T47D (cell line): ENCODE results near the gene GH1.
"Not testable (repeated sequence)": the region's sequence is repeated elsewhere in the genome, so short reads cannot be mapped to it uniquely, and the experiment has no call there.

Experiments used
- DNase-seq, 2 experiments: peaks; one replicate each; pipeline versions ENCODE4 v3.0.0 to v3.0.0-alpha.2; 2011 to 2012; ENCODE audit warnings: low read depth in 1 of 2, low spot score in 1 of 2
- JUND ChIP-seq: IDR thresholded peaks from 2 replicates; pipeline ENCODE4 v1.6.1; 2012; ENCODE audit warnings: low read depth
- in situ Hi-C: cut with HindIII; loops from 2 replicates; pipeline ENCODE4 v1.10.0; 2016; ENCODE audit warnings: low sequenced_read_pairs, low pct_unique_long_range_greater_than_20kb

Gene GH1

GRCh38 chr17:63882626-63883126 lies 36.0 kb downstream of the GH1 start:
- peak in 1 of 2 experiments; percentile 27 for DNase-seq
- in situ Hi-C loops, result not testable (repeated sequence)

GRCh38 chr17:63881935-63882601 lies 36.6 kb downstream of the GH1 start, which contains the start of gene GH2:
Gene GH2, minus strand, starts transcription at chr17:63881944. Its CDS starts 143 bp downstream, at chr17:63881801.
- TF ChIP-seq JUND, result no peak
- peak; percentile 78 to 79 for DNase-seq
- in situ Hi-C loops, result no loop called here

GRCh38 chr17:63881337-63881736 lies 37.3 kb downstream of the GH1 start:
- peak; percentile 21 to 59 for DNase-seq
- in situ Hi-C loops, result not testable (repeated sequence)

- TF ChIP-seq JUND, result no peak
- DNase-seq, result no peak
- in situ Hi-C loops, result no loop called here
Observed at GRCh38 chr17:63880706-63881105, 37.9 kb downstream of the GH1 start.

- in situ Hi-C loops, DNase-seq: not testable (repeated sequence)
Observed at GRCh38 chr17:63878413-63878812, 40.2 kb downstream of the GH1 start.

- in situ Hi-C loops, DNase-seq: not testable (repeated sequence)
Observed at GRCh38 chr17:63874693-63875092, 43.9 kb downstream of the GH1 start.

- in situ Hi-C loops, DNase-seq: not testable (repeated sequence)
Observed at GRCh38 chr17:63874061-63874626, 44.5 kb downstream of the GH1 start.

- DNase-seq, in situ Hi-C loops: not testable (repeated sequence)
Observed at GRCh38 chr17:63873577-63873976, 45.1 kb downstream of the GH1 start, which contains the start of gene CSH2. Gene CSH2, minus strand, starts transcription at chr17:63873677. Its CDS starts 63 bp downstream, at chr17:63873614.

- DNase-seq, in situ Hi-C loops: not testable (repeated sequence)
Observed at GRCh38 chr17:63871646-63872365, 46.8 kb downstream of the GH1 start.

- in situ Hi-C loops, DNase-seq: not testable (repeated sequence)
Observed at GRCh38 chr17:63870292-63870665, 48.4 kb downstream of the GH1 start.

- in situ Hi-C loops, result not testable (repeated sequence)
- DNase-seq, result peak in 1 of 2 experiments; percentile 33
Observed at GRCh38 chr17:63869491-63870291, 48.9 kb downstream of the GH1 start.
